Germinal center (tissue), 1 donor: ENCODE results near the gene PSMG3.
A peak's percentile ranks its signal among the peaks of the same experiment; 100 is the strongest.
"Not testable (repeated sequence)": the region's sequence is repeated elsewhere in the genome, so short reads cannot be mapped to it uniquely, and the experiment has no call there.

Source experiments
- DNase-seq: peaks from one replicate; pipeline ENCODE4 v3.0.0; 2012; ENCODE audit warnings: mixed read lengths, low spot score

The PSMG3 gene

GRCh38 chr7:1533547-1534329 is 36.1 kb downstream of the PSMG3 start:
- no peak for DNase-seq

DNA sequence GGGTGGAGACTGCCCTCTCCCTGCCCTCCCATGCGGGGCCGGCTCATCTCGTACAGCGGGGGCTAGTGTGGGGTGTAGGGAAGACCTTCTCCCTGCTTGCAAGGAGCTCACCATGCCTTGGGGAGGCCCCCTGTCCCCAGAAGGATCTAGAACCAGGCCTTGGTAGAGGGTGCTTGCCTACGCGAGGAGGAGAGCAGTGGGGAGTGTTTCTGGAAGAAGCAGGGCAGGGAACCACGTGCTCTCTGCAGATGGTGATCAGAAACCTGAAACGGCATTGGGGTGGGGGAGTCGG is 36.6 kb downstream of the PSMG3 start:
- no peak for DNase-seq

GRCh38 chr7:1532456-1533254 is 37.2 kb downstream of the PSMG3 start:
- no peak for DNase-seq

GRCh38 chr7:1531979-1532455 is 37.8 kb downstream of the PSMG3 start:
- DNase-seq = no peak

DNA sequence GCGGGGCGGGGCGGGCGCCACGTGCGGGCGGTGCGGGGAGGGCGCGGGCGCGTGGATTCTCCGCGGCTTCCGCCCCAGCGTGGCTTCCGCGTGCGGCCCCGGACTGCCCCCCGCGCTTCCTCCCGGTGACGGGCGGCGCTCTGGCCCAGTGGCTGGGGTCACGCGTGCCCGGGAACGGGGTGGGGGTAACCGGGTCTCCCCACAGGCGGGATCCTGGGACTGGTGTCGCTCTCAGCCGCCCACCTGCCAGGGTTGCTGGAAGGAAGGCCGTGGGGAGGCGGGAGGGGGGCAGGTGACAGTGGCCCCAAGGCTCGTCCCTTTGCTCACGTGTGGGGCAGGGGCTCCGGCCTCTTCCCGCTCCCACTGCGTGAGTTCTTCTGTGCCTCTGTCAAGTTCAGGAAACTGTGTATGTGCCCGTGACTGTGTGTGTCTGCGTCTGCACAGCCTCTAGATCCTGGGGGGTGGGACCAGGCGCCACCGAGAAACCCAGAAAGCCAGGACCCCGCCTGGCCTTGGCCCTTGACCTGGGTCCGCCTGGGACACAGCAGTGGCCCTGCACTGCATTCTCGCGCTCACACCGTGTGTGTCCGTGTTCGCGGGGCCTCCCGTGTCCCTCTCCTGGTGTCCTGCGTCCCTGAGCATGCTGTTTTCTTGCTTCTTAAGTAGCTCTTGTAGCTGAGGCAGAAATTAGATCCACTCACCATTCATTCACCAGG is 38.4 kb downstream of the PSMG3 start:
- DNase-seq = peak; percentile 63

DNA sequence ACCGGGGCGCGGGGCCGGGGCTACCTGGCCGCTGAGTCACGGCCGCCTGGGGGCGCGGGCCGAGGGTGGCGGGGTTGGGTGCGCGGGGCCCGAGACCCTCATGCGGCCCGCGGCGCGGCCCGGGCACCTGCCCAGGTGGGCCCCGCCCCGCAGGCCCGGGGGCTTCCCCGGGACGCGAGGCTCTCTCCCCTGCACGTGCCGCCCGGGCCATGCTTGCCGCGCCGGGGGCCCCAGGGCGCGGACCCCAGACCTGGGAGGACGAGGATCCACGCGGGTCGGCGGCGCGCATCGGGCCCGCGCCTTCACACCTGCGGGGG is 38.9 kb downstream of the PSMG3 start:
- DNase-seq = peak; percentile 62

GRCh38 chr7:1529383-1530116 is 40.3 kb downstream of the PSMG3 start:
- no peak for DNase-seq

GRCh38 chr7:1526271-1526754 is 43.5 kb downstream of the PSMG3 start:
- DNase-seq = no peak

- DNase-seq = no peak
Observed at GRCh38 chr7:1525409-1525808, 44.4 kb downstream of the PSMG3 start.

DNA sequence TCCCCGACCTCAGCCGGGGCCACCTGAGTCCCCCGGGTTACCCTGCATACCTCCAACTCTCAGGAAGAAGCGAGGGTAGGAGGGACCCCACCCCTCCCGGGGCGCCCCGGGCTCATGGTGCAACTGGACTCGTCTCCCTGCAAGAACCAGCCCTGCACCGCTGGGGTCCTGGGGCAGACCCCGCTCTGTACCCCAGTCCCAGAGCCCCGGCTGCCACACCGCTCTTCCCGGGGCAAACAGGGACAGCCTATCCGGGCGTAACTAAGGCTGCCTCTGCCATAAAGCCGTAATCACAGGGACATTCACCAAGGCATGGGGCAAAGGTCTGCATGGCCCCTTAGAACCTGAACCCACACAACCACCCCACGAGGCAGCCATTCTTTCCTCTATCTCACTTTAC is 46.0 kb downstream of the PSMG3 start:
- no peak for DNase-seq

GRCh38 chr7:1523208-1523607 is 46.6 kb downstream of the PSMG3 start:
- DNase-seq = no peak

DNA sequence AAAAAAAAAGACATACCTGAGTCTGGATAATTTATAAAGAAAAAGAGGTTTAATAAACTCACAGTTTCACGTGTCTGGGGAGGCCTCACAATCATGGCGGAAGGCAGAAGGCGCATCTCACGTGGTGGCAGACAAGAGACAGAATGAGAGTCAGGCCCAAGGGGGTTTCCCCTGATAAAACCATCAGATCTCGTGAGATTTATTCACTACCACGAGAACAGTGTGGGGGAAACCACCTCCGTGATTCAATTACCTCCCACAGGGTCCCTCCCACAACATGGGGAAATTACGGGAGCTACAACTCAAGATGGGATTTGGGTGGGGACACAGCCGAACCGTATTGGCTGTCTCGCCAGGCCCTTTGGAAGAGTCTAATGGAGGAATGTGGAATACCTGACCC is 48.4 kb downstream of the PSMG3 start:
- no peak for DNase-seq

GRCh38 chr7:1520539-1521234 is 49.1 kb downstream of the PSMG3 start:
- no peak for DNase-seq

GRCh38 chr7:1519322-1519922 is 50.4 kb downstream of the PSMG3 start:
- not testable (repeated sequence) for DNase-seq
